ENCODE results near the gene CRELD1. TPM values are rescaled to one million over a fixed set of nuclear protein-coding genes. Genes with fewer than 3 reads are reported as not detected.

Gene CRELD1, protein sequence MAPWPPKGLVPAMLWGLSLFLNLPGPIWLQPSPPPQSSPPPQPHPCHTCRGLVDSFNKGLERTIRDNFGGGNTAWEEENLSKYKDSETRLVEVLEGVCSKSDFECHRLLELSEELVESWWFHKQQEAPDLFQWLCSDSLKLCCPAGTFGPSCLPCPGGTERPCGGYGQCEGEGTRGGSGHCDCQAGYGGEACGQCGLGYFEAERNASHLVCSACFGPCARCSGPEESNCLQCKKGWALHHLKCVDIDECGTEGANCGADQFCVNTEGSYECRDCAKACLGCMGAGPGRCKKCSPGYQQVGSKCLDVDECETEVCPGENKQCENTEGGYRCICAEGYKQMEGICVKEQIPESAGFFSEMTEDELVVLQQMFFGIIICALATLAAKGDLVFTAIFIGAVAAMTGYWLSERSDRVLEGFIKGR
- total RNA-seq: 10 to 100 TPM; 31.4 to 67.8 (median 54.7) TPM
- polyA plus RNA-seq: 10 to 100 TPM in 1 of 3 donors, 1 to 10 TPM in 2; 4.8 to 33.7 (median 6.7) TPM

DNA sequence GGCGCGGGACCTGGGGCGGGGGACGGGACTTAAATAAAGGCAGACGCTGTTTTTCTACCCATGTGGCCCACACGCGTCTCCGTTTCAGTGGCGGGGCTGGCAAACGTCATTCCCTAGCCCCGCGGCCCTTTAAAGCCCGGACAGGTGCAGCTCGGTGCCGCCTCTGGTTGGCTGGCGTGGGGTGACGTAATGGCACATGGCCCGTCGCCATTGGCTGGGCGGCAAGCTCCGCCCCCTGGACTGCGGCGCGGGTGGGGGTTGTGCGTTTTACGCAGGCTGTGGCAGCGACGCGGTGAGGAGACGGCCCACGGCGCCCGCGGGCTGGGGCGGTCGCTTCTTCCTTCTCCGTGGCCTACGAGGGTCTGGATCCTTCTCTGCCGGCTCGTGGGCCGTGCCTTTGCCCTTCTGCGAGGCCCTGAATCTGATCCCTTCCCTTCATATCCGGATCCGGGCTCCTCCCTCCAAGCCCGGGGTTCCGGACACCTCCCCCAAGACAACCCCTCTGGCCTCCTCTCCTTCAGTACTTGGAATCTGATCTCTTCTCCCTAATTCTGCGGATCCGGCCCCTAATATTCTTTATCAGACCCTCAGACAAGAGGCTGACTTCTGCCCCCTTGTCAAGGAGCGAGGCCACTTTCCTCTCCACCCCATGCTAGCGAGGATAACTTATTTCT, at the start of gene CRELD1:
Gene CRELD1 (plus strand): TSS at position 274 of the 674 bp plus-strand sequence. CDS start 605 bp downstream, outside the sequence.
- Histone ChIP-seq H3K9me3 (no peaks in the 10 kb centered on the region), H3K4me3 (peak within 1 kb of the TSS; percentile 57 to 80 (median 62)), H3K27ac (peak within 1 kb of the TSS; percentile 94 to 99 (median 96)), H3K27me3 (no peaks in the 10 kb centered on the region), H3K4me1 (peaks cover 0 to 40% (median 35%) of the 10 kb centered on the region in 4 donors), H3K36me3 (peaks cover 6 to 47% (median 28%) of the 10 kb centered on the region in 4 donors)
- 0% methylated on average over 50 of the region's 50 CpGs for WGBS, 2 donors
- TF ChIP-seq POLR2AphosphoS5 (IDR thresholded peaks at IDR 0.05) (peak; percentile 95 to 97 (median 95)), POLR2A (IDR thresholded peaks at IDR 0.05) (peak; percentile 74 to 86)
- TF ChIP-seq, protein P1, sequence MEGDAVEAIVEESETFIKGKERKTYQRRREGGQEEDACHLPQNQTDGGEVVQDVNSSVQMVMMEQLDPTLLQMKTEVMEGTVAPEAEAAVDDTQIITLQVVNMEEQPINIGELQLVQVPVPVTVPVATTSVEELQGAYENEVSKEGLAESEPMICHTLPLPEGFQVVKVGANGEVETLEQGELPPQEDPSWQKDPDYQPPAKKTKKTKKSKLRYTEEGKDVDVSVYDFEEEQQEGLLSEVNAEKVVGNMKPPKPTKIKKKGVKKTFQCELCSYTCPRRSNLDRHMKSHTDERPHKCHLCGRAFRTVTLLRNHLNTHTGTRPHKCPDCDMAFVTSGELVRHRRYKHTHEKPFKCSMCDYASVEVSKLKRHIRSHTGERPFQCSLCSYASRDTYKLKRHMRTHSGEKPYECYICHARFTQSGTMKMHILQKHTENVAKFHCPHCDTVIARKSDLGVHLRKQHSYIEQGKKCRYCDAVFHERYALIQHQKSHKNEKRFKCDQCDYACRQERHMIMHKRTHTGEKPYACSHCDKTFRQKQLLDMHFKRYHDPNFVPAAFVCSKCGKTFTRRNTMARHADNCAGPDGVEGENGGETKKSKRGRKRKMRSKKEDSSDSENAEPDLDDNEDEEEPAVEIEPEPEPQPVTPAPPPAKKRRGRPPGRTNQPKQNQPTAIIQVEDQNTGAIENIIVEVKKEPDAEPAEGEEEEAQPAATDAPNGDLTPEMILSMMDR (IDR thresholded peaks at IDR 0.05): no peak
- DNase-seq: peak; percentile 98
- intact Hi-C loops (cut with DNase I): loop anchor here (1.0 to 5.0 kb wide), 6 partner anchors 13 to 209 kb away; partner anchors contain the start of genes BRK1, BRPF1, FANCD2 and IL17RC

DNA sequence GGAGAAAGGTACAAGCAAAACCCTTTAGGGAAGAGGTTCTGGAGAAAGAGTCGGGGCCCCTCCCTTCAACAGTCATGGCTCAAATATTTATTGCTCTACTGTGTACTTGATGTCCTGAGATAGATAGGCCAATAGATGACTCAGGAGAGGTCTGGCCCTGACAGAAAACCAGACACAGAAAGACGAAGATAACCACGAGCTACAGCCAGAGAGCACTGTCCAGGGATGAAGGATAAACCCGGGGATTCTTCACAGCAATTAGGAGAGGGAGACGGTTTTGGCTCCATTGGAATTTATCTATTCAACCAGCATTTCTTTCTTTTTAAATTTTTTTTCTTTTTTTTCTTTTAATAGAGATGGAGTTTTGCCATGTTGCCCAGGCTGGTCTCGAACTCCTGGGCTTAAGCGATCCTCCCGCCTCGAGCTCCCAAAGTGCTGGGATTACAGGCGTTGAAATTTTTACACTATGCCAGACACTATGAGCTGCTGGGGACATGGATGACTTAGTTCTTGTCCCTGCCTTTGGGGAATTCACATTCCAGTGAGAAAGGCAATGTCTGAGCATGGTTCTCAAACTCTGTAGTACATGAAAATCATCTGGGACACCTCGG, 49.0 kb upstream of the CRELD1 start:
- 72 to 81% methylated on average over 11 of the region's 11 CpGs for WGBS, 2 donors
- no peak for DNase-seq
- no peaks in the 10 kb centered on the region for H3K36me3 ChIP-seq
- TF ChIP-seq POLR2A (IDR thresholded peaks at IDR 0.05): no peak
- TF ChIP-seq POLR2AphosphoS5 (IDR thresholded peaks at IDR 0.05): peak in 3 of 4 donors; percentile 29 to 47 (median 47)
- no peak for TF ChIP-seq EP300 (IDR thresholded peaks at IDR 0.05)
- H3K4me1 ChIP-seq: peaks cover 0 to 18% (median 13%) of the 10 kb centered on the region in 4 donors
- H3K4me3 ChIP-seq: no peak overlapping the region
- H3K9me3 ChIP-seq: no peaks in the 10 kb centered on the region
- intact Hi-C loops (cut with DNase I): no loop called here
- no peaks in the 10 kb centered on the region for H3K27me3 ChIP-seq
- H3K27ac ChIP-seq: peak overlapping the region in 3 of 4 donors; percentile 41 to 71 (median 53)

DNA sequence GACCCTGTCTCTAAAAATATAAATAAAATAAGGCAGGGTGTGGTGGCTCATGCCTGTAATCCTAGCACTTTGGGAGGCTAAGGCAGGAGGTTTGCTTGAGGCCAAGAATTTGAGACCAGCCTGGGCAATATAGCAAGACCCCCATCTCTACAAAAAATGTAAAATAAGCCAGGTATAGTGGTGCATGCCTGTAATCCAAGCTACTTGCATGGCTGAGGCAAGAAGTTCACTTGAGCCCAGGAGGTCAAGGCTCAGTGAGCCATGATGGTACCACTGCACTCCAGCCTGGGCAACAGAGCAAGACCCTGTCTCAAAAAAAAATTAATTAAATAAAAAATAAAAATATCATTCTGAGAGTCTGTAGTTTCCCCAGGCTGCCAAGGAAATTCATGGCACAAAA, 47.3 kb upstream of the CRELD1 start:
- H3K27ac ChIP-seq: no peak overlapping the region
- H3K4me3 ChIP-seq: no peak overlapping the region
- no peak for DNase-seq
- TF ChIP-seq EP300 (IDR thresholded peaks at IDR 0.05) (no peak), POLR2A (IDR thresholded peaks at IDR 0.05) (no peak), POLR2AphosphoS5 (IDR thresholded peaks at IDR 0.05) (no peak)
- TF ChIP-seq, protein P1 (IDR thresholded peaks at IDR 0.05): no peak
- intact Hi-C loops (cut with DNase I): no loop called here
- peaks cover 0 to 26% (median 20%) of the 10 kb centered on the region in 4 donors for H3K4me1 ChIP-seq
- H3K27me3 ChIP-seq: no peaks in the 10 kb centered on the region
- H3K9me3 ChIP-seq: no peaks in the 10 kb centered on the region
- H3K36me3 ChIP-seq: no peaks in the 10 kb centered on the region

DNA sequence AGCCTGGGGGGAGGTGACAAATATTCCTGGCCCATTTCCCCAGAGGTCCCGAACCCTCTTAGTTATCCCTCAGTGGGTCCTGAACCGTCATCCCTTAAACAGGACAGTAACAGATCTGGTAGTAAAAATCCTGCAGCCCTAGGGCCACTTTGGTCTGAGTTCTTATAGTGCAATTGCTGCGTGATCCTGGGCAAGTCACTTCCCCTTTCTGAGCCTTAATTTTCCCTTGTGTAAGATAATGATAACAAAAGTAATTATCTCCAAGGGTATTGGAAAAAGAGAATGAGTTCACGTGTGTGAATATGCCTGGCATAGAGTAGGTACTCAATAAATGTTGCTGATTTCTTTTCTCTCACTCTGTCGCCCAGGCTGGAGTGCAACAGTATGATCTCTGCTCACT, 46.2 kb upstream of the CRELD1 start:
- no peaks in the 10 kb centered on the region for H3K27me3 ChIP-seq
- peaks cover 0 to 38% (median 28%) of the 10 kb centered on the region in 4 donors for H3K4me1 ChIP-seq
- no peak for DNase-seq
- peaks cover 0 to under 1% (median 0%) of the 10 kb centered on the region in 4 donors for H3K36me3 ChIP-seq
- H3K27ac ChIP-seq: no peak overlapping the region
- 89% methylated on average over 5 of the region's 5 CpGs for WGBS, 2 donors
- TF ChIP-seq EP300 (IDR thresholded peaks at IDR 0.05): no peak
- TF ChIP-seq POLR2A (IDR thresholded peaks at IDR 0.05): no peak
- TF ChIP-seq, protein P1 (IDR thresholded peaks at IDR 0.05): no peak
- no peak for TF ChIP-seq POLR2AphosphoS5 (IDR thresholded peaks at IDR 0.05)
- no peak overlapping the region for H3K4me3 ChIP-seq
- H3K9me3 ChIP-seq: no peaks in the 10 kb centered on the region
- intact Hi-C loops (cut with DNase I): no loop called here

Data from sigmoid colon (tissue), 7 donors.